ENCODE results near the gene USF1. TPM values are rescaled to one million over a fixed set of nuclear protein-coding genes. Genes with fewer than 3 reads are reported as not detected.
A peak's percentile ranks its signal among the peaks of the same experiment; 100 is the strongest.
"Not testable (repeated sequence)": the region's sequence is repeated elsewhere in the genome, so short reads cannot be mapped to it uniquely, and the experiment has no call there.

USF1 gene
- total RNA-seq, 1 experiment from 2014 or later, result 66.4 TPM

DNA sequence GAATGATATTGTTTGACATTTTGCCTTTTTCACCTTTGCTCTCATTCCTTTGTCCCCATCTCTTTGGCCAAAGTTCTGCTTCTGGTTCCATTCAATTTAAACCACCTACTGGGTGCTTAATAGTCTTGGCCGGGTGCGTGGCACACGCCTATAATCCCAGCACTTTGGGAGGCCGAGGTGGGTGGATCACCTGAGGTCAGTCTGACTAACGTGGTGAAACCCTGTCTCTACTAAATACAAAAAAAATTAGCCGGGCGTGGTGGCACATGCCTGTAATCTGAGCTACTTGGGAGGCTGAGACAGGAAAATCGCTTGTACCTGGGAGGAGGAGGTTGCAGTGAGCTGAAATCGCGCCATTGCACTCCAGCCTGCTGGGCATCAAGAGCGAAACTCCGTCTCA, 23.3 kb downstream of the USF1 start:
- not testable (repeated sequence) for H3K27ac ChIP-seq; H3K27me3 ChIP-seq; H3K9me3 ChIP-seq (replicated peaks); H3K4me3 ChIP-seq; H3K4me1 ChIP-seq; DNase-seq; H3K36me3 ChIP-seq

DNA sequence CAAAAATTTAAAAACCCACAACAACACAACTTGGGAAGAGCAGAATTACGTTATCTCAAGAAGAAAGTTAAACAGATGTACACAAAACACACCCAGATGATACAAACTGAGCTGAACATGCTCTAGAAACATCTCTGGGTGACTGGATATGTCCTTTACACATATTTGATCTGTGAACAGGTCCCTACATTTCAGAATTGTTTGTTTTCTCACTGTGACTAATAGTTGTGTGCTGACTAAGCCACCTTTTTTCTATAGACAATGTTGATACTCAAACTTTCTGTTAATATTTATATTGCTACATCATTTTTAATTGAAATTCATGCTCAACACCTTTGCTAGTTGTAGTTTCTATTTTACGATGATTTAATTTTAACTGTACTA, 23.8 kb downstream of the USF1 start:
- H3K4me1 ChIP-seq, result no peaks in the 10 kb centered on the region
- DNase-seq, result no peak
- H3K27me3 ChIP-seq, result no peaks in the 10 kb centered on the region
- no peaks in the 10 kb centered on the region for H3K9me3 ChIP-seq (replicated peaks)
- H3K4me3 ChIP-seq, result no peak overlapping the region
- H3K36me3 ChIP-seq, result no peaks in the 10 kb centered on the region
- H3K27ac ChIP-seq, result no peak overlapping the region

DNA sequence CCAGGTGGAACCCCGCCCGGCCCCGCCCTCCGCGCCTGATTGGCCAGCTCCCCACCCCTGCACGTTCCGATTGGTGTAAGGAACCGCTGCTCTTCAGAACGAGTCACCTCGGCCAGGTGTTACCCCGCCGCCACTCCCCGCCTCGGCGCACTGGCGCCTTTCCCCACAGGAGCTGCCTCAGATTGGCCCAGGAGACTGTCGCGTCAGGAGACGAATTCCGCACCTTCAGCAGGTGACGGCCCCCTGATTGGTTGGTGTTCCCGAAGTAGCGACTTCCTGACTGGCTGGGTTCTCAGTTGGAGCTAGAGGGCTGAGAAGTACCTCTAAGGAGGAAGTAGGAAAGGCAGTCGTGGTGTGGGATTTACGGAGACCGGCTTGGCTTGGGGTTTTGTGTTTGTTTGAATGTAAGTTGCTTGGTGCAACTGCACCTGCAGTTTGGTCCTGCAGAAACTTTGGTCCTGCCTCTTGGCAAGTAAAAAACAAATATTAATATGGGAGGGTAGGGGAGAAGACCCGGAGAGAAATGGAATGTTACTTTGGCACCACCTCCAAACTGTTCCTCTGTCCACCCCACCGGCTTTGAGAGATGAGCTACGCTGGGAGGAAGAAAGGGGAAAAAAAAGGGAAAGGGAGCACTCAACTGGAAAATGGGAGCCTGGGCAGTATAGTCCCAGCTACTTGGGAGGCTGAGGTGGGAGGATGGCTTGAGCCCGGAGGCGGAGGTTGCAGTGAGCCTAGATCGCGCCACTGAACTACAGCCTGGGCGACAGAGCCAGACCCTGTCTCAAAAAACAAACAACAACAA, 24.4 kb downstream of the USF1 start:
- Histone ChIP-seq H3K27me3 (no peaks in the 10 kb centered on the region), H3K9me3 (replicated peaks) (no peaks in the 10 kb centered on the region), H3K36me3 (no peaks in the 10 kb centered on the region), H3K4me3 (no peak overlapping the region), H3K4me1 (no peaks in the 10 kb centered on the region), H3K27ac (no peak overlapping the region)
- no peak for DNase-seq

DNA sequence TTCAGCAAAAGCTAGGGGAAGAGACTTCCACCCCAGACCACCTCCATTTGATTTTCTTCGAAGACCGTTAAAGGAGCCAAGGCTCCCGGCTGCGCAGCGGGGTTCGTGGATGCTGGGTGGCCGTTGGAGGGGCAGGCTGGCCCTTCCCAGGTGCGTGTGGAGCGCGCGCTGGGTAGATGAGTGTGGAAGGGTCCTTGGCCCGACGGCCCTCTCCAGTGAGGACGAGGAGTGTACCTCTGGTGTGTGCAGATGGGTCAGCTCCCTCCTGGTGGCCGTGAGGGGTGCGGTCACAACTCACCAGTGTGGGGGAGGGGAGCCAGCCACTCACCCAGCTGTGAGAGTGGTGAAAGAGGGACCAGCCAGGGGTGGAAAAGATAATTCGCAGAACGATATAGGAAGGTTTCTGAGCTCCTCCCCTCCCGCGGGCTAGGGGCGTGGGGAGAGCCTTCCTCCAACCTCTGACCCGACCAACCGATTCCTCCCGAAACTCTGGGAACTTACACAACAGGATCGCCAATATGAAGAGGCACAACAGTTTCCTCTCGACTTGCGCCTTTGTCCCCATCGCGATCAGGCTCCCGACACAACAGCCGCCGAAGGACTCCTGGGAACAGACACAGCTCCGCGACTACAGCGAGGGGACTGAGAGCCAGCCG, 25.1 kb downstream of the USF1 start, which contains the start of gene F11R:
TSS of gene F11R (minus strand) at position 644 of the 656 bp plus-strand sequence. CDS start at position 565, 79 bp downstream.
- H3K4me3 ChIP-seq, result no peak within 1 kb of the TSS
- no peaks in the 10 kb centered on the region for H3K4me1 ChIP-seq
- no peak within 1 kb of the TSS for H3K27ac ChIP-seq

DNA sequence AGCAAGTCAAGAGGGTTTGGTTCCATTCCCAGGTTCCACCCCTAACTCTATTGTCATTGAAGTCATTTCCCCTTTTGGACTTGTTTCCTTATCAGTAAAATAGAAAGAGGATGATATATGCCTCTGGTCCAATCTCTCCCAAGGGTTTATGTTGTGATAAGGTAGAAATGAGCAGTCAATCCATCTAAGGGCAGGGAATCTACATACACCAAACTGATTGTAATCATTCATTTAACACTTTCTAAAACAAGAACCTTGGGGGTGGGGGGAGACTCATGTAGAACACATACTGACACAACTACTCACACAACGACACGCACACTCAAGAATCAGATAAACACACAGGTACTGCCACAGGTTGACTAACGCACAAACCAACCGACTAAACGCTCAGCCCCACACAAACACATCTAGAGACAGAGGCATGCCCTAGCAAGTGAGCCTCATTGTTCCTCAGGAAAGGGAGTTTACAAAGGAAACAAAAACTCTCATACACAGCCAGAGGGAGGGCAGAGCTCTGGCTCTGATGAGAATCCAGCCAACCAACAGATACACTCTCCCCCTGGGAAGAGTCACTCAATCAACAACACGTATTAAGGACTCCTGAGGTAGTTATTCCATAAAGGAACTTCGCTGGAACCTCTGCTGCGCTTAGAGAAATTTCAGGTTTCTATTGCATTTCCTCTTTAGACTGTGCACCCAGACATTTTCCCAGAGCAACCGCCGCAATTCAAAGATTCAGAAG, 25.9 kb downstream of the USF1 start:
- H3K4me1 ChIP-seq, result no peaks in the 10 kb centered on the region
- no peak overlapping the region for H3K27ac ChIP-seq
- DNase-seq, result no peak
- no peaks in the 10 kb centered on the region for H3K36me3 ChIP-seq
- H3K27me3 ChIP-seq, result no peaks in the 10 kb centered on the region
- H3K4me3 ChIP-seq, result no peak overlapping the region
- no peaks in the 10 kb centered on the region for H3K9me3 ChIP-seq (replicated peaks)

More for the DNA sequence above, 25.1 kb downstream of the USF1 start, which contains the start of gene F11R:
- Histone ChIP-seq H3K27me3 (no peaks in the 10 kb centered on the region), H3K36me3 (no peaks in the 10 kb centered on the region), H3K9me3 (replicated peaks) (no peaks in the 10 kb centered on the region)
- DNase-seq, result no peak

DNA sequence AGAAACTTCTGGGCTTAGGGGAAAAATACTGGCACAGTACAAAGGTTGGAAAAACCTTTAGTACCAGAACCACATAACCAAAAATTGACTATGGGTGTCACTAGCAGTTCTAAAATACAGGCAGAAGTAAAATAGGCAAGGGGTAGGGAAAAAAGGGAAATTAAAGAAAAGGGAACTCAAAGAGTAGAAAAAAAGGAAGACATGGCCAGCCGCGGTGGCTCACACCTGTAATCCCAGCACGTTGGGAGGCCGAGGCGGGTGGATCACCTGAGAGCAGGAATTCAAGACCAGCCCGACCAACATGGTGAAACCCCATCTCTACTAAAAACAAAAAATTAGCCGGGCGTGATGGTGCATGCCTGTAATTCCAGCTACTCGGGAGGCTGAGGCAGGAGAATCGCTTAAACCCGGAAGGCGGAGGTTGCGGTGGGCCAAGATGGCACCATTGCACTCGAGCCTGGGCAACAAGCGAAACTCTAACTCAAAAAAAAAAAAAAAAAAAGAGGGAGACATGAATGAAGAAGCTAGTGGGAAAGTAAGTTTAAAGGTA, 26.6 kb downstream of the USF1 start:
- not testable (repeated sequence) for H3K9me3 ChIP-seq (replicated peaks); H3K4me3 ChIP-seq; H3K27me3 ChIP-seq; H3K4me1 ChIP-seq; DNase-seq; H3K36me3 ChIP-seq; H3K27ac ChIP-seq

DNA sequence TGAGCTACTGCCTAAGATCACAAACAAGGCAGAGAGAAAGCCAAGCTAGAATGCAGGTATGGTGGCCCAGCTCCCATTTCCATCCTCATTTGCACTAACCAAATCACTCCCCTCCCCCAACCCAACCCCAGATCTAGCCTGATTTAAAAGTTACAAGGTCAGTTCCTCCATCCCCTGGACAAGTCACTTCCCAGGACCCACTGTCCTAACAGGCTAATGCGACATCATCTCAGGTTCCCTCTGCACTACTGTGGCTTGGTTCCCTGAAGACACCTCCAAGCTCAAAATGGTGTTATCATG, 27.2 kb downstream of the USF1 start:
- no peaks in the 10 kb centered on the region for H3K27me3 ChIP-seq
- H3K27ac ChIP-seq, result no peak overlapping the region
- H3K4me3 ChIP-seq, result no peak overlapping the region
- DNase-seq, result no peak
- peaks cover 6% of the 10 kb centered on the region for H3K4me1 ChIP-seq
- no peaks in the 10 kb centered on the region for H3K9me3 ChIP-seq (replicated peaks)
- no peaks in the 10 kb centered on the region for H3K36me3 ChIP-seq

DNA sequence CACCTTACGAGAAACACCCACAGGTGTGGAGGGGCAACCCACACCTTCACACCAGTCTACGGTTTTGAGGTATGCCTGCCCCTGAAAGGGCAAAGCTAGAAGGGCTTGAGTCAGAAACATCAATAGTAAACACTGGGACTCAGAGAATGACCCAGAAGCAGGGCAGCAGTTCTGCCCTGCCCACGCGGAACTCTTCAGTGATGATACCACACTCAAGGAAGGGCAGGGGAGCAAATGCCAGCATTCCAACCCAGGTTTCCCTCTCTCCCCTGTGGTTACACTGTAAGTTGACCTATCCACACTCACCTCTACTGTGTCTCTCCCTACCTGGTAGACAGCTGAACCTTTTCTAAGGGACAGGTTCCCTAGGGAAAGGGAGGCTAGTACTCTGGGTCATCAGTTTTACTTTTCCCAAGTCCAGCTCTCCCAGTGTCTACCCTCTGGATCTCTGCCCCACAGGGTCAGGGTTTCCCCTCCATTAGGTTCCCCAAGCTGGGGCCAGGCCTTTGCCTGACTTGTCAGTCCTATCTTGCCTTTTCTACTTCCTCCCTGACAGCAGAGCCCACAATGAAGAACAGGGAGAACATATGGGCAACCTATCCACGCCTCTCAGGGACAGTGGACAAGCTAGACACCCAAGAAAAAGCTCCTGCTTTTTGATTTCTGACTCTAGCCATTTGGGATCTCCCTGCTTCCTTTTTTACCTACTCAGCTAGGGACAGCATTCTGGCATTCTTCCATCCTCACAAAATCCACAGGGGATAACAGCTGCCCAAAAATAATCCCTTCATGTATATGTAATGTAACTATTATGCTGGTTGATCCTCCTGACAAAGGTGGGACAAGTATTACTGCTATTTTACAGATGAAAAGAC, 27.8 kb downstream of the USF1 start:
- Histone ChIP-seq H3K4me1 (peaks cover 12% of the 10 kb centered on the region), H3K27me3 (no peaks in the 10 kb centered on the region), H3K9me3 (replicated peaks) (no peaks in the 10 kb centered on the region), H3K36me3 (no peaks in the 10 kb centered on the region), H3K4me3 (no peak overlapping the region), H3K27ac (no peak overlapping the region)
- DNase-seq, result peak in 1 of 2 experiments; percentile 14

DNA sequence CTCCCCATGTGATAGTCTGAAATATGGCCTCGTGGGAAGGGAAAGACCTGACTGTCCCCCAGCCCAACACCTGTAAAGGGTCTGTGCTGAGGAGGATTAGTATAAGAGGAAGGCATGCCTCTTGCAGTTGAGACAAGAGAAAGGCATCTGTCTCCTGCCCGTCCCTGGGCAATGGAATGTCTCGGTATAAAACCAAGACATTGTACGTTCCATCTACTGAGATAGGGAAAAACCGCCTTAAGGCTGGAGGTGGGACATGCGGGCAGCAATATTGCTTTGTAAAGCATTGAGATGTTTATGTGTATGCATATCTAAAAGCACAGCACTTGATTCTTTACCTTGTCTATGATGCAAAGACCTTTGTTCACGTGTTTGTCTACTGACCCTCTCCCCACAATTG, 28.6 kb downstream of the USF1 start:
- not testable (repeated sequence) for H3K4me3 ChIP-seq; H3K27me3 ChIP-seq; H3K9me3 ChIP-seq (replicated peaks); H3K27ac ChIP-seq; DNase-seq; H3K36me3 ChIP-seq
- H3K4me1 ChIP-seq, result peaks cover 12% of the 10 kb centered on the region

DNA sequence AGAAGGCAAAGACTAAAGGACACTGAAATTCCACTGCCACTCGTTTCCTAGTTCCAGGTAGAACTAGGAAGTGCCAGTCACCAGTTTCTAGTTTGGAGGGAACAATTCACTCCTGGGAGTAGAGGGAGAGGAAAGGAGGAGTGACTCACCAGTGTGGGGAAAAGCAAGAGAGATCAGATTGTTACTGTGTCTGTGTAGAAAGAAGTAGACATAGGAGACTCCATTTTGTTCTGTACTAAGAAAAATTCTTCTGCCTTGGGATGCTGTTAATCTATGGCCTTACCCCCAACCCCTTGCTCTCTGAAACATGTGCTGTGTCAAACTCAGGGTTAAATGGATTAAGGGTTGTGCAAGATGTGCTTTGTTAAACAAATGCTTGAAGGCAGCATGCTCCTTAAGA, 29.1 kb downstream of the USF1 start:
- H3K4me1 ChIP-seq, result peaks cover 12% of the 10 kb centered on the region
- not testable (repeated sequence) for H3K27me3 ChIP-seq; DNase-seq; H3K4me3 ChIP-seq; H3K9me3 ChIP-seq (replicated peaks); H3K36me3 ChIP-seq; H3K27ac ChIP-seq

DNA sequence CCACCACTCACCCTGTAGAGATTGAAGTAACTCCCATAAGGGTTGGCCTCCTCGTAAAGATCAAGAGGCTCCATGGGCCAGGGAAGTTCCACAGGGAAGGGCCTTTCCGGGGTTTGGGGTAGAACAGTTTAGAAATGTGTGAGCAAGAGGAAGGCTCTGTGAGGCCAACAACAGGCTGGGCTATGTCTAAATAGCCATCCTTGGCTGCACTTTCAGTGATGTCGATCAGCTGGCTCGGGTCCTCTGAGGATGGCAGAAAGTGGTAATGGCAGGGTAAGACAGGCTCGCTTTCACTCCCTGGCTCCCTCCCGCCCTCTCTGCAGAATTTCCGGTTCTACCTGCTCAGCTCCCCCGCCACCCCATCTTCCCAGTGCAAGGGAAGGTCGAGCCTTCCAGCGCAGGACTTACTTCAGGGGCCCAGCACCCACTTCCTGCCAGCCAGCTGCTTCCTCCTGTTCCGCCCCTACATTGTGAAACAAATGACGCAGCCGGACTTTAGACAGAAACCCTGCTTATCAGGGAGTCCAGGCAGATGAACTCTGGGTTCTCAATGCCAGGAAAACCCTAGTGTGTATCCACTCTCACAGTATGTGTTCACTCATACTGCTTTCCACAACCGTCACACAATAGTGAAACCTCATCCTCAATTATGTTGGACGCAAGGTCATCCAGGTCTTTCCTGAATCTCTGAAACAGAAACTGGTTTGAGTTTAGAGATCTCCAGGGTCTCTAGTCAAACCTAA, 32.1 kb downstream of the USF1 start:
- Histone ChIP-seq H3K4me3 (no peak overlapping the region), H3K9me3 (replicated peaks) (no peaks in the 10 kb centered on the region), H3K4me1 (peaks cover 12% of the 10 kb centered on the region), H3K36me3 (no peaks in the 10 kb centered on the region), H3K27ac (peak overlapping the region; percentile 40), H3K27me3 (no peaks in the 10 kb centered on the region)
- DNase-seq, result peak; percentile 49 to 59

DNA sequence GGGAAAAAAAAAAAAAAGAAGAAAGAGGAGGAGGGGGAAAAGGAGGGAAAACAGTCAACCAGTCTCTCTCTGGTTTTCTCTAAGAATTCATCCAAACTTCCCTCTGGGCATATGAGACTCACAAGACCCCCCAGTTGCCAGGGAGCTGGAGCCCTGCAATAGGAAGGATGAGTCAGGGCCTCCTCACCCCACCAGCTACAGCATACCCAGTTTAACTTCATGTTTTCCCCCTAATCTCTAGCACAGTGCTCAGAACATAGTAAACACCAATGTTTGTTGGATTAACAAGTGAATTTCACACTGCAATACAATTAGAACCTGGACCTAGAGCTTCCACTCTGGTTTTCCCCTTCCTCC, 32.7 kb downstream of the USF1 start:
- Histone ChIP-seq H3K9me3 (replicated peaks) (no peaks in the 10 kb centered on the region), H3K27me3 (no peaks in the 10 kb centered on the region), H3K36me3 (no peaks in the 10 kb centered on the region), H3K27ac (peak overlapping the region; percentile 40), H3K4me1 (peaks cover 12% of the 10 kb centered on the region), H3K4me3 (no peak overlapping the region)
- no peak for DNase-seq

DNA sequence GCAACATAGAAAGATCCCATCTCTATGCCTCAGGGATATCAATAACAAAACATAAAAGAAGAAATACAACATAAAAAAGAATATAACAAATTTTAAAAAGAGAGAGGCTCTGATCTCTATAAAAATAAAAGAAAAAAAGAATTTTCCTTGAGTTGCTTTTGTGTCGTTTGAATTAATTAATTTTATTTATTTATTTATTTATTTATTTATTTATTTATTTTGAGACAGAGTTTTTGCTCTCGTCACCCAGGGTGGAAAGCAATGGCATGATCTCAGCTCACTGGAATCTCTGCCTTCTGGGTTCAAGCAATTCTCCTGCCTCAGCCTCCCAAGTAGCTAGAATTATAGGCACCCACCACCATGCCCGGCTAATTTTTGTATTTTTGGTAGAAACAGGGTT, 33.4 kb downstream of the USF1 start:
- no peaks in the 10 kb centered on the region for H3K36me3 ChIP-seq
- H3K27ac ChIP-seq, result no peak overlapping the region
- H3K4me1 ChIP-seq, result peaks cover 12% of the 10 kb centered on the region
- H3K9me3 ChIP-seq (replicated peaks), result no peaks in the 10 kb centered on the region
- H3K4me3 ChIP-seq, result no peak overlapping the region
- DNase-seq, result no peak
- H3K27me3 ChIP-seq, result no peaks in the 10 kb centered on the region

All from SJCRH30 (cell line).